IPS-18a (cell line): ENCODE measurements around the gene MYO18A.

Experiments used
- H3K27ac ChIP-seq: one replicate; pipeline ENCODE4 v1.5.1; 2013; ENCODE audit warnings: low read length
- H3K27me3 ChIP-seq: one replicate; pipeline ENCODE4 v1.6.1; 2013; ENCODE audit warnings: mild to moderate bottlenecking, low read length; ENCODE audit not compliant: control insufficient read depth, insufficient read depth
- H3K36me3 ChIP-seq: one replicate; pipeline ENCODE4 v1.6.1; 2013; ENCODE audit warnings: low read depth, low read length; ENCODE audit not compliant: control insufficient read depth
- H3K4me1 ChIP-seq: one replicate; pipeline ENCODE4 v1.6.1; 2013; ENCODE audit warnings: low read depth, low read length; ENCODE audit not compliant: control insufficient read depth
- H3K4me3 ChIP-seq: one replicate; pipeline ENCODE4 v1.5.1; 2013; ENCODE audit warnings: low read length
- H3K9ac ChIP-seq: one replicate; pipeline ENCODE4 v1.6.1; 2013; ENCODE audit warnings: mild to moderate bottlenecking, low read length, moderate library complexity
- H3K9me3 ChIP-seq: one replicate; pipeline ENCODE4 v1.6.1; 2013; ENCODE audit warnings: low read depth, low read length; ENCODE audit not compliant: control insufficient read depth

The MYO18A gene

DNA sequence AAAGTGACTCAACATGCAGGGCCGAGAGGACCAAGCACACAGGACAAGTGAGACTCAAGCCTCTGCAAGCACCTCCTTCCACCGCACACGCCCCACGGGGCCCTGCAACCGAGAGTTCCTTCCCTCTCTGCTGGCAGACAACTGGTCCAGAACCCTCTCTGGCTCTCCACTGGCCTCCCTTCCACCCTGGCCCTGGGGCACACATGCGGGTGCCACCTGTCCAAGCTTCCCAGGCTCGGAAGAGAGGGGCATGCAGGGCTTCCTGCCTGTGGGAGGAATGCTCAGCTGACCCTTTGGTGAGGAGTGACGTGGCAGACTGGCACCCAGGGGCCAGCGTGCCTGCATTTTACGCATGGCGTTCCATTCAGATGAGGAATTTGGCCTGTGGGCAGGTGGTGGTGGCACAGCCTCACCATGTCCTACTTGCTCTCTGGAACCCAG is 77.4 kb downstream of the MYO18A start:
- no peak overlapping the region for H3K27ac ChIP-seq
- H3K27me3 ChIP-seq = no peaks in the 10 kb centered on the region
- peaks cover 17% of the 10 kb centered on the region for H3K36me3 ChIP-seq
- H3K4me3 ChIP-seq = no peak overlapping the region
- no peaks in the 10 kb centered on the region for H3K9me3 ChIP-seq
- H3K9ac ChIP-seq = no peak overlapping the region
- no peaks in the 10 kb centered on the region for H3K4me1 ChIP-seq

DNA sequence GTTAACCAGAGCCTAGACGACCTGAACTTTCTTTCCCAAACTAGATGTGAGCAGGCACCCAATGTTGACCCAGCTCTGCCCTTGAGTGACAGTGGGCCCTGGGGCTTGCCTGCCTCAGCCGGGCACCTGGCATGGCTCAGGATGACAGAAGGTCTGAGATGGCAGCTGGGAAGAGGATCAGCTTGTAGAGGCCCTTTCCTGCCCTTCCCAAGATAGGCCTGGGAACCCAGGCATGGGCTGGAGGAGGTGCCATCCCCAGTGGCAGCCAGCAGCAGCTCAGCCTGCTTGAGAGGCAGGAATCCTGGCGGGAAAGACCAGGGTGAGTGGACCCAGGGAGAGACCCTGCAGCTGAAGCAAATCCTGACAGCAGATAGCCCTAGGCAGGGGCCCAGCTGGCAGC is 78.2 kb downstream of the MYO18A start:
- Histone ChIP-seq H3K4me1 (no peaks in the 10 kb centered on the region), H3K9ac (no peak overlapping the region), H3K9me3 (no peaks in the 10 kb centered on the region), H3K4me3 (no peak overlapping the region), H3K36me3 (peaks cover 19% of the 10 kb centered on the region), H3K27ac (no peak overlapping the region), H3K27me3 (no peaks in the 10 kb centered on the region)

DNA sequence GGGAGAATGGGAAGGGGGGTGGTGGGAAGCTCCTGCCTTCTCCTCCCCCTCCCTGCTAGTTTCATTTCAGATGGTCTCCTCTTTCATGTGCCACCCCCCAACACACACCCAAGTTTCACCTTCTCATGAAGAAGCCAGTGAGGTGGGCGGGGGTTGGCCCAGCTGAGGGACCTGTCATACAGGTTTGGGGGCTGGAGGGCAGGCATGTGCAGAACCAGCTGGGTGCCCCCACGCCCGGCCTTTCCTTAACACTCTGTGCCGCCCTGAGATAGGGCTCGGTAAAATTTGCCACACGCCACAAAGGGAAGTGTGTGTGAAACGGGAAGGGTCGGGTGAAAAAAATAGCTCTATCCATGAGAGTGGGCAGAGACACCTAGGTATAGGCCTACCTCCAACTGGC is 79.9 kb downstream of the MYO18A start:
- H3K27me3 ChIP-seq = no peaks in the 10 kb centered on the region
- H3K27ac ChIP-seq = no peak overlapping the region
- H3K4me3 ChIP-seq = no peak overlapping the region
- H3K36me3 ChIP-seq = peaks cover 23% of the 10 kb centered on the region
- no peak overlapping the region for H3K9ac ChIP-seq
- no peaks in the 10 kb centered on the region for H3K9me3 ChIP-seq
- no peaks in the 10 kb centered on the region for H3K4me1 ChIP-seq

DNA sequence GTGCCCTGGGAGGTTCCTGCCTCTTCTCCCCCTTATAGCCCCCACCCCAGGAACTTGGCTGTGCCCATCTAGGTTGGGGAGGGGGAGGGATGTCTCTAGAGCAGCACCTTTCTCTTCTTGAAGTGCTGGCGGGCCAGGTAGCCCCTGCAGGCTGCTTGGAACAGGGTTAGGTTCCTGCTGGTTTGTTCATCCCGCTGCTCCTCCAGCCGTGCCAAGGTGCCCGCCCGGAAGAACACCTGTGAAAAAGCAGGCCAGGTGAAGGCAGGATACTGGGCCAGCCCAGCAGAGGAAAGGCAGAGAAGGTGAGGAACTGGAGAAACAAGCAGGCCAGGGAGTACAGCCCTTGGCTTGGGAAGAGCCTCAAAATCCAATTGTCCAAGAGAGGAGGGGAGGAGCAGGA is 80.7 kb downstream of the MYO18A start:
- no peaks in the 10 kb centered on the region for H3K4me1 ChIP-seq
- H3K27me3 ChIP-seq = no peaks in the 10 kb centered on the region
- no peak overlapping the region for H3K4me3 ChIP-seq
- H3K9ac ChIP-seq = no peak overlapping the region
- H3K27ac ChIP-seq = no peak overlapping the region
- peaks cover 29% of the 10 kb centered on the region for H3K36me3 ChIP-seq
- no peaks in the 10 kb centered on the region for H3K9me3 ChIP-seq

DNA sequence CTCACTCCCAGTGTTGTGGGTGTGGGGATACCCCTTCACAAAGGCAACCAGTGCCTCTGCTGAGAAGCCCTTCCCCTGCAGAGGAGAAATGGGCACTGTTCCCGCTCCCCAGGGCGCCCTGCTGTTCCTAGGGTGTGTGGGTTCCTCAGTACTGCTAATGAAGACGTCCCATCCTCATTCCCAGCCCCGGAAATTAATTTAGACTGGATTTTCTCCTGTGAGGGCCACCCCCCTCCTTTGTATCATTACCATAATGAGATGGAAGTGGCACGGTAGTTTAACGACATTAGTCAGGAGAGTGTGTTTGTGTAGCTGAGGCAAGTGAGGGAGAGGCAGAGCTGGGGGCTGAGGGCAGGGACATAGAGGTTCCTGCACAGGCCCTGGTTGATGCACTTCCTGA is 84.1 kb downstream of the MYO18A start:
- no peaks in the 10 kb centered on the region for H3K9me3 ChIP-seq
- no peaks in the 10 kb centered on the region for H3K27me3 ChIP-seq
- H3K4me1 ChIP-seq = no peaks in the 10 kb centered on the region
- no peak overlapping the region for H3K4me3 ChIP-seq
- H3K36me3 ChIP-seq = peaks cover 48% of the 10 kb centered on the region
- no peak overlapping the region for H3K27ac ChIP-seq
- no peak overlapping the region for H3K9ac ChIP-seq

DNA sequence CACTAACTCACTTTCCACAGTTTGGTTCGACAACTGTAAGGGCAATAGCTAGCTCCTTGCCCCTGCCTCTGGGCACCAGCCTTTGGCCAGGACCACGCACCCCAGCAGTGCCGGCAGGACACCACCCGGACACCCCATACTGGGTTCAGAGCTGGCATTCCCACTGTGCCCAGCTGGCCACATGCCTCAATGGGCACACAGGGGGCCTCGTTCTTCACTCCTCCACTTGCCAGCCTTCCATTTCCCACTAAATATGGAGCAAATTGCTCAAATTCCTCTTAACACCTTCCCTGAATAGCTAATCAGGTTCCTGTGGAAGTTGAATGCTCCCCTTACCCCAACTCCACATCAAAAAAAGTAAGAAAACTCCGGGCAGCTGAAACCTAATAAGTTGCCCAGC is 84.8 kb downstream of the MYO18A start:
- Histone ChIP-seq H3K9ac (no peak overlapping the region), H3K36me3 (peaks cover 48% of the 10 kb centered on the region), H3K27ac (no peak overlapping the region), H3K27me3 (no peaks in the 10 kb centered on the region), H3K4me3 (no peak overlapping the region), H3K9me3 (no peaks in the 10 kb centered on the region), H3K4me1 (no peaks in the 10 kb centered on the region)

DNA sequence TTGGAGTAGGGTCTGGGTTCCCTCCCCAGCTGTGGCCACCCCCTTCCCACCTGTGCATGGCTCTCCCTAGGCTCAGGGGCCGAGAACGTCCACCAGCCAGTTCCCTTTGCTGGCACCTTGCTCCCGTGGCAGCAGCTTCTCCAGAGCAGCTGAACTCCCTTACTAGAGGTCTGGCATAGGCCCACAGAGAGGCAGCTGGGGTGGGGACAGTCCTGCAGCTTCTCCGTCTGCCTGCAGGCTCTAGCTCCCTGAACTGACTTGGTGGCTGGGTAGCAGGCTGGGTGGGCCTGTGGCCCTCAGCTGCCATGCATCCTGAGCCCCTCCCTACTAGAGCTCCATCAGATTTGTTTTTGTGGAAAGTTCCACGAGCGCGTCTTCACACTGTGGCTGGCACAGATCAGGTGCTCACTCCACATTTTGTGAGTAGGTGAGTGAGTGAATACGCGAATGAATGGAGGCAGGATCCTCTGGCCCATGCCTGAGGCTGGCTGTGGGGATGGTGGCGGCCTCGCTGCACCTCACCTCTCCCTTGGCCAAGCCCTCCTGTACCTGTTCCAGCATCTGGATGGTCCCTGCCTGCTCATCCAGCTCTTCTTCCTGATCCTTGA is 86.0 kb downstream of the MYO18A start:
- Histone ChIP-seq H3K9ac (no peak overlapping the region), H3K27me3 (no peaks in the 10 kb centered on the region), H3K9me3 (no peaks in the 10 kb centered on the region), H3K4me1 (no peaks in the 10 kb centered on the region), H3K36me3 (peaks cover 48% of the 10 kb centered on the region), H3K27ac (no peak overlapping the region), H3K4me3 (no peak overlapping the region)

DNA sequence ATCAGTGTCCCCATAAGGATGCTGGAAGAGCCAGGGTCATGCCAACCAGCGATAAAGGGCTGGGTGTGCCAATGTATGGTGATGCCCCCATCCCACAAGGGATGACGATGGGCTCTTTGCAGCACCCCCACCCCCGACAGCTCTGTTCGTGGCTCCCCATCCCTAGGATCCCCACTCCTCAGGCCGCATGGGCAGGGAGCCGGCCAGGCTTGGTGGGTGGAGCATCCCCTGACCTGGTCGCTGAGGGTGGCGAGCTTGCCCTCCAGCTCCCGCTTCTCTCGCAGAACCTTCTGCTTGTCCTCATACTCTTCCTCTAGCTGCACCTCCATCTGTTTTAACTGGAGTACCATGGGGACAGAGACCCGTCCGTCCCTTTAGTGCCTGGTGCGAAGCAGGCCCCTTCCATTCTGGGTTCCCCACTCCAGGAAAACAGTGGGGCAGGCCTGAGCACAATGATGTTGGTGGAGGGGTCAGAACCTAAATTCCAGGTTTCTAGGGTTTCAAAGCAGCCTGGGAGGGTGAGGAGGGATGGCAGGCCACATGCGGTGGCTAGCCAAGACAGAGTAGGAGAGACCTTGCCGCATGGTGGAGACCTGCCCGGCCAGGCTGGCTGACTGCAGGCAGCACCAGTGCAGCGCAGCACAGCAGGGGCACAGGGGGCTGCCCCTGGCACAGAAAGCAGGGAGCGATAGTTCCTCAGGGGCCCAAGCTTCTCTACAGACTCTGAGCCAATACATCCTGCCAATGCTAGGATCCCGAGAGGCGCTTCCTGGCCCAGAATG is 86.9 kb downstream of the MYO18A start:
- peaks cover 44% of the 10 kb centered on the region for H3K36me3 ChIP-seq
- H3K27ac ChIP-seq = no peak overlapping the region
- H3K4me3 ChIP-seq = no peak overlapping the region
- no peaks in the 10 kb centered on the region for H3K4me1 ChIP-seq
- no peak overlapping the region for H3K9ac ChIP-seq
- H3K9me3 ChIP-seq = no peaks in the 10 kb centered on the region
- H3K27me3 ChIP-seq = no peaks in the 10 kb centered on the region

DNA sequence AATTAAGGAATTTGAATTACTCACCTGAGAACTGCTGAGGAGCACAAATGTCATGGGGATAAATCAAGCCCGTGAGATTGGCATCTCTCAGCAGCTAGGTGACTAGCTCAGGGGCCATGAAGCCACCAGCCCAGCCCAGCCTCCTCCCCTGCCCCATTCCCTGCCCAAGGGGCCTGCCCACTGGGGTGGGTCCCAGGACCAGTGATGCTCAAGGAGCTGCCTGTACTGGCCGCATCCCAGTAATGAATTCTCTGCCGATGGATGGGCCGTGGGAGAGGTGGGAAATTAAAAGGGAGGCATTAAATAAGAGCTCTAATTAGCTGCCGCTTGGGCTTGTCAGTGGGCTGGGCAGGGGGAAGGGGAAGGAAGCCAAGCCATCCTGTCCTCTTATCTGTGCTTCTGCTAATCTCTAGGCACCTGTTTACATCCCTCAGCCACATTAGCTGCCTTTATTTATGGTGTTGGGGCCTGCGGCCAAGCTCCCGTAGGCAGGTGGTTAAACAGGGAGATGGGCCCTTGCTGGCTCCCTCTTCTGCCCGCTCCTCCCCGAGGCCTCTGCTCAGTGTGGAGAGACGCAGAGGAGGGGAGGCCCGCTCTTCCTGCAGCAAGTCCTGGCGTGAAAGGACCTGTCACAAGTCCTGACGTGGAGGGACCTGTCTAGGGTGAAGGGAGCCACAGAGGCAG is 88.5 kb downstream of the MYO18A start:
- H3K27ac ChIP-seq = no peak overlapping the region
- H3K36me3 ChIP-seq = peaks cover 36% of the 10 kb centered on the region
- no peak overlapping the region for H3K4me3 ChIP-seq
- H3K9me3 ChIP-seq = no peaks in the 10 kb centered on the region
- peaks cover 8% of the 10 kb centered on the region for H3K4me1 ChIP-seq
- H3K9ac ChIP-seq = no peak overlapping the region
- no peaks in the 10 kb centered on the region for H3K27me3 ChIP-seq

DNA sequence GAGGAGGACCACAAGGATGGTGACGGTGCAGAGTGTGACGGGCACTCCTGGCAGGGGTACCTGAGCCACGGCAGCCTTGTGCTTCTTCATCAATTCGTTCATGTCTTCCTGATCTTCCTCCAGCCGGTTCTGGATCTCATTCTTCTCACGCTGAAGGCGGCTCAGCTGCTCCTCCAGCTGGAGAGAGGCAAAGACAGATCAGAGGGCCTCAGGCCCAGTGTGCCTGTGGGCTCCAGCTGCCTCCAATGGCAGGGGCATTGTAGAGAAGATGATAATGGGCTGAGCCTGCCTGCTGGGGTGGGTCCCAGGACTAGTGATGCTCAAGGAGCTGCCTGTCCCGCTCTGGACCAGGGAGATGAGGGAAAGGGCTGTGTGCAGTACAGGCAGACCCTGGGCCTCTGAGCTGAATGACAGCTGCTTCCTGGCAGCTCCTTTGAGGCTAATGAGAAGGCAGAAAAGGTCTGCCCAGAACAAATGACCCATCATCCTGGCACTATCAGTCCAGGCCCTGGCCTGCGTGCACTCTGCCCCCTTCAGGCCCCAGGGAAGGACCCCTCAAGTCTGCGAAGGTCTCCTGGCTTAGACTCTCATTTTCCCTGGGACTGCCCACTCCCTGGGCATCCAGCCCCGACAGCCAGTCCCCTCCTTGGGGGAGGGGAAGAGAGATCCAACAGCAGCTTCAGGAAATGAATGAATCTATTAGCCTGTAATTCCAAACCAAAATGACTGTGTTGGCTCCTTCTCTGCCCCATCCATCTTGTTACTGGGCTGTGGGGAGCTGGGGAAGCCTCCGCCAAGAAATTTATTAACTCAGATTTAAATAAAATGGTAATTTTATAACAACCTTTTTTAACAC is 89.2 kb downstream of the MYO18A start:
- no peaks in the 10 kb centered on the region for H3K9me3 ChIP-seq
- H3K4me3 ChIP-seq = no peak overlapping the region
- H3K9ac ChIP-seq = no peak overlapping the region
- peaks cover 8% of the 10 kb centered on the region for H3K4me1 ChIP-seq
- H3K27me3 ChIP-seq = no peaks in the 10 kb centered on the region
- H3K27ac ChIP-seq = no peak overlapping the region
- H3K36me3 ChIP-seq = peaks cover 29% of the 10 kb centered on the region

DNA sequence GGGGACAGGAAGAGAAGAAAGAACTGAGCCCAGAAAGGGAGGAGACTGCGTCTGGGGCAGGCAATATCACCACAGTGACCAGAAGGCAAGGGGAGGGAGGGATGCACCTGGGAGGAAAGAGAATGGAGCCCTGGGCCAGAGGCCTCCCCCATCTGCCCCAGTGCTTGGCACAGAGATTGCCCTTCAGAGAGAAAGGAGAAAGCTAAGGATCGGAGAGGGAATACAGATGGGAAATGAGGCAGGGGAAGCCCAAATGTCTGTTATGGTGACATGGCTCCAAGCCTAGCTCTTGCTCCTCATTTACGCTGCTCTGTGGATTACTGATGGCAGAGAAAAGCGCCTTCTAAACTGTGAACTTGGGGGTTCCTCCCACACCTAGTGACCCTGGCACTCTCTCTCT is 90.1 kb downstream of the MYO18A start:
- no peaks in the 10 kb centered on the region for H3K27me3 ChIP-seq
- no peaks in the 10 kb centered on the region for H3K9me3 ChIP-seq
- no peak overlapping the region for H3K4me3 ChIP-seq
- no peak overlapping the region for H3K9ac ChIP-seq
- H3K36me3 ChIP-seq = peaks cover 28% of the 10 kb centered on the region
- H3K4me1 ChIP-seq = peaks cover 15% of the 10 kb centered on the region
- no peak overlapping the region for H3K27ac ChIP-seq
